Renal pelvis (tissue), 4 donors: Measurements from ENCODE around the gene TMEM178B. TPM values are rescaled to one million over a fixed set of nuclear protein-coding genes. Genes with fewer than 3 reads are reported as not detected.
"Not testable (repeated sequence)": the region's sequence is repeated elsewhere in the genome, so short reads cannot be mapped to it uniquely, and the experiment has no call there.

ENCODE experiments used
- DNase-seq: peaks from one replicate; pipeline ENCODE4 v3.0.0-alpha.2; 2013
- polyA plus RNA-seq, 3 donors: library from polyadenylated mRNA; unstranded; fragments of 120-200 nt; gene quantifications; one replicate each; pipeline ENCODE4 v1.2.1, GENCODE V29; 2013; ENCODE audit not compliant: insufficient read length in 3 of 3

TMEM178B gene
- polyA plus RNA-seq, 3 donors: 0.27 to 0.38 (median 0.34) TPM

DNA sequence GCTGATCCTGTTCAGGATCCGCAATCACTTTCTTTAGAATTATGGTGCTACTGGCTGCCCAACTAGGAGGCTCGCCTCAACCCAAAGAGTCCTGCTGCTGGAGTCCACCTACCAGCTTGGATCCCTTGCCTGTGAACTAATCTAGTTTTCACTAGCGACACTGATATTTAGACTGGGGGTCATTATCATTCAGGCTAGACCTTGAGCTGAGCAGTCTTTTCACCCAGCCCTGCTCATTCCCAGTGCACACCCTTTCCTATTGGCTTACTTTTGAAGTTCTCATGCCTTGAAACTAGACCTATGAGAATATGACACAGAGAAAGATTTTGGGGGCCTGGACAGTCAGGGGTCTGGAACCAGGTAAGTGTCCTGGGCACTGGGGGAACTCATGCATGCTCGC is 107.9 kb downstream of the TMEM178B start:
- DNase-seq: no peak

DNA sequence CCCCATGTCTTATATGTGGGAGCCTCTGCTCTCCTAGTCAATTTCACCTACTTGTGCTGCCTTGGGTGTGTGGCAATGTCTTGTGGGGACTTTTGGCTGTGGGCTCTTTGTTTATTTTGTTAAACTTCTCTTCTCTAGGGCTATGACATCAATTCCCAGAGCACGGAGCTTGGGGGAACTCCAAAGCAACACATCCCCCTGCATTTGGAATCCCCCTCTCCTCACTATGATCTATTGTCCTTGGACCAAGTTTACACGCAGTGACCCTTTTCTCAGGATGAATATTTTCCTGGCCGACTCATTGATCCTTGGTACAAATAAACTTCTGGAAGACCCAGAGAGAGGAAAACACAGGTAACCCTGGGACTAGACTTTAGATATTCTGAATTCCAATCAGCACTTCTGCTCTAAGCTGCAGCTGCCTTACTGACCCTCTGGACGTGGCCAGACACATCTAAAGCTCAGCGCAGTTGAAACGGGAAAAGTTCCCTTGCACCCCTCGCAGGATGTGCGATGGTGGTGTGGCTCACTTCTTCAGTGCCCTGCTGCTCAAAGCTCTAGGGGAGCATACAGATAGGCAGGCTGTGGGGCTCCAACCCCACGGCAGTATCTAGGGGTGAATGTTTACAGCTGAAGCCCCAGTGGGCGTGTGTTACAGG is 110.8 kb downstream of the TMEM178B start:
- DNase-seq: no peak

DNA sequence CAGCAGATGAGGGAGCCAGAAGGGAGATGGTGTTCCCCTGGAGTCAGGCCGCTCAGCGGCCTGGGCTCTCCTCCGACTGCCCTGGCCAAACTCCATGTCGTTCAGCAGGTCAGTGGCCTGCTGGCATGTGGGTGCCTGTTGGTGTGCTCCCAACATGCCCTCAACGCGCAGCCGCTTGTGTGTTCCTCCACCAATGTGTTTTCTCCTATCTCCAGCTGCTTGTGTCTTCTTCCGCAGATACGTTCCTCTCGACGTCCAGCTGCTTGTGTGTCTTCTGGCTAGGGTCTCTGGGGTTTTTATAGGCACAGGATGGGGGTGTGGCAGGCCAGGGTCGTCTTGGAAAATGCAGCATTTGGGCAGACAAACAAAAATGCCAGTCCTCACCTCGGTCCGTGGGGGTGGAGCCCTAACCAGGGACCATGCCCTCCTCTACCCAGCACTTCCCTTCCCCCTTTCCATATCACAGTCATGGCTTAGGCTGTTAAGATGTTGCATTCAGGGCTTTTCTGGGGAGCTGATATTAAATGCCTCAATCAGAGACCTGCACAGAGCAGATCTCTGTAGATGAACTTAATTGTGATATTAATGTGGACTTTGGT is 111.6 kb downstream of the TMEM178B start:
- DNase-seq: no peak

DNA sequence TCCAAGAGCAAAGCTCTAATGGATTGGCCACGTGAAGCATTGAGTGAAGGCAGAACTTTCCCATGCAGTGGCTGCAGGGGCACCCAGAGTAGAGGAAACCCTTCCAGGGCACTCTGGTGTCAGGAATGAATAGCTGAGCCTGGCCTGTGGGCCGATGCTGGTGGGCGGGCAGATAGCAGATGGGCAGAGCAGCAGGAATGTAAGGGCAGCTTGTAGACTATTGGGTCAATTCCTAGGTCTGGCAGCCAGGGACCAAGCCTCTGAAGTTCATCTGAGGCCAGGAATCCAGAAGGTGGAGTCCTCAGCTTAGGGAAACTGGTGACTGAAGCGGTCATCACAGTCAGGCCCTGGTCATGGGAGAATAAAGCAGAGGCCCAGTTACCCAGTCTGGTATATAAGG is 115.4 kb downstream of the TMEM178B start:
- no peak for DNase-seq

DNA sequence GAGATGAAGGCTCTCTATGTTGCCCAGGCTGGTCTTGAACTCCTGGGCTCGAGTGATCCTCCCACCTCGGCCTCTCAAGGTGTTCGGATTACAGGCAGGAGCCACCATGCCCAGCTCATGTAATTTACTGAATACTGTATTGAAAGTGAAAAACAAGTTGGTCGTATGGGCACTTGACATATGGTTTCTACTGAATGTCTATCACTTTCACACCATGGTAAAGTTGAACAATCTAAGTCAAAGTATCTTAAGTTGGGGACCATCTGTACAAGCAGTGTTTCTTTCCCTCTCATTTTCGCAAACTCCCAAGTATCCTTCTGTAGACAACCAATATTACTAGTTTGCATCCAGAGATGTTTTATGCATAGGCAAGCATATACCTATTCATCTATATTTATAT is 116.6 kb downstream of the TMEM178B start:
- no peak for DNase-seq

DNA sequence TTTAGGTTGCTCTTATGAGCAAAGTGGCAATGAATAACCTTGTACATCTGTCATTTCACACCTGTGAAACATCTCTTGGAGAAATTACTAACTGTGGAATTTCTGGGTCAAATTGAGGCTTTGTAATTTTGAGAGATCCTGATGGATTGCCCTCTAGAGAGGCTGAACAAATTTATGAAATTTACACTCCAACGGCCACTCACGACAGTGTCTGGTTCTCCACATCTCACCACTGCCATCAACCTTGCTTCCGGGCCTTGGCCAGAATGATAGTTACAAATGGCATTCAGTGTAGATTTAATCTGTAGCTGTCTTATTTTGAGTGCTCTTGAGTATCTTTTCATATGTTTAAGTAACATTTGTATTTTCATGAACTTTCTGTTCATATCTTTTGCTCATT is 117.4 kb downstream of the TMEM178B start:
- DNase-seq: no peak

DNA sequence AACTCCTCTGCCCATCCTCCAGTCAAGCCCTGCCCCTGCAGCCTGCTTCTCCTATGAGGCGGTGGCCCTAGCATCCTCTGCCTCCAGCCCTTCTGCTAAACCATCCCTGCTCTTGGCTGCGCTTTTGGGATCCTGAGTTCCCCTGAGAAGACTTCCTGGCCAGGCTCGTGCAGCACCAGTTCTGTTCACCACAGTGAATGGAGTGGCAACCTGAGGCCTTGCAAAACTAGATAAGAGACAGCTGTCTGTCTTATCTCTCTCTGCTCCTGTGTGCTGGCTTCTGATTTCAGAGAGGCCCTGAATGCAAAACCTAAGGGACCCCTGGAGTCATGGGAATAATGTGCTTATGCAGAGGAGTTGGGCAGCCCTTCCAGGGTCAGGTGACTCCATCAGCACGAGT is 119.2 kb downstream of the TMEM178B start:
- DNase-seq: no peak

DNA sequence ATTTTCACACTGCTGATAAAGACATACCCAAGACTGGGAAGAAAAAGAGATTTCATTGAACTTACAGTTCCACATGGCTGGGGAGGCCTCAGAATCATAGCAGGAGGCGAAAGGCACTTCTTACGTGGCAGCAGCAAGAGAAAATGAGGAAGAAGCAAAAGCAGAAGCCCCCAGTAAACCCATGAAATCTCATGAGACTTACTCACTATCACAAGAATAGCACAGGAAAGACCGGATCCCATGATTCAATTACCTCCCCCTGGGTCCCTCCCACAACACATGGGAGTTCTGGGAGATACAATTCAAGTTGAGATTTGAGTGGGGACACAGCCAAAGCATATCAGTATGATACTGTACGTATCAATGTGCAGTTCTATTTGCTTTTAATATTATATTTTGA is 121.9 kb downstream of the TMEM178B start:
- not testable (repeated sequence) for DNase-seq

DNA sequence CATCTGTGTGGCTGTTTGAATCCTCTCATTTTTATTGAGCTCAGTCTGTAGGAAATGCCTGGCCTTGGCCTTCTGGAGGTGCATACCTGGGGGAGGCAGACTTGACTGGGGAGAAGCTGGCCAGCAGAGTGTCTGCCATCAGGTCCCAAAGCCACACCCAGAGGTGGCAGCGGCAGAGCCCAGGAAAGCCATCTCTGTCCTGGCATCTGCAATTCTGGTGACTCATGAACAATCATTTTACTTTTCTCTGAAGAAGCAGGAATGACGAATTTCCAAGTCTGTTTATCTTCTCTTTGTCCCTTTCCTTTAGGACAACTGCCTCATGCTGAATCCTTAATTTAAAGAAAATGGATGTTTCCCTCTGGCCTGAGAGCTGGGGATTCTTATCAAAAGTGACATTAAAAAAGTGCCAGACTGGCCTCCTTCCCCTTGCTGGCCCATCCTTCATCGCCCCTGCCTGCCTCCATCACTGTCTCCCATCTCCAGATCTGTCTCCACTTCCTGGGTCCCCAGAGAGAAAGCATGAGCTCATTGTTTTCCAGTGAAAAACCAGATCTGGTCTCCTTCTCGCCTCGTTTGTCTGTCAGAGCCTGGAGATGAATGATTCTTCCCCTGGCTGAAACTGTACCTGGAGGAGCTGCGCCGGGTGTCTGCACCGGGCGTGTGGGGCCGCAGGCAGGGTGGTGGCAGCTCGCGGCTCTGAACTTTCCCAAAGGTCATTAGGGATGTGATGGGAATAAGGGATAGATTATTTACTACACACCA is 124.5 kb downstream of the TMEM178B start:
- DNase-seq: peak; percentile 24

DNA sequence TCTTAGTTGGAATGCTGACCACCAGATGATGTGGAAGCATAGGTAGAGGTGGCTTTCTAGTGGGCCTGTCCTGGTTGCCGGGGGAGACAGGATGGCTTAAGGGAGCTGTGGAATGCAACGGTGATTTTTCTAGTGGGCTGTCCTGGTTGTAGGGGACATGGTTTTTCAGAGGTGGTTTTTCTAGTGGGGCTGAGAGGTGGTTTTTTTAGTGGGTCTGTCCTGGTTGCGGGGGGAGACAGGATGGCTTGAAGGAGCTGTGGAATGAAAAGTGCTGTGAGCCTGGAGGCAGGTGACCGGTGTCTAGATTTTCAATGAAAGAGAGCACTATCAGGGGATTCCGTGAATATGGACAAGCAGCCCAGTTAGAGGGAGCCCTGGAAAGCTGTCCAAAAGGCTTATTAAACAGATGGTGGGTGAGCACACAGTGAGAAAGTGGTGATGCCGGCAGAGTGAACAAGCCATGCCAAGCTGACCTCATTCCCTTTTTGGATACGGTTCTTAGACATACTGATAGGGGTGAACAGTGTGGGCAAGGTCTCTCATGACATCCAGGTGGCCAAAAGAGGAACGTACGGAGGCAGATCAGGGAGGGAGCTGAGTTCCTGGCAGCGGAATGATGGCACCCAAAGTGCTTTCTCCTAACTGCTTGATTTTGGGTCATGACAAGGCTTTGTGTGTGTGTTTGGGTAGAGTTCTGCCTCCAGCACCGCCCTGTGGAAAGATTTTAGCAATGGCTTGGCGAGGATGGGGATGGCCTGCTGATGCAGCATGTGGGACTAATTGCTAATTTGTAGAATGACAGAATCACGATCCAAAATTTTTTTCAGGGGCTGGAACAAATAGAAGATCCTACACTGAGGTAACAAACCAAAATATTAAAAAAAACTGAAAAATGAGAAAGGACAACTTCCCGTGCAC is 126.6 kb downstream of the TMEM178B start:
- DNase-seq: no peak

DNA sequence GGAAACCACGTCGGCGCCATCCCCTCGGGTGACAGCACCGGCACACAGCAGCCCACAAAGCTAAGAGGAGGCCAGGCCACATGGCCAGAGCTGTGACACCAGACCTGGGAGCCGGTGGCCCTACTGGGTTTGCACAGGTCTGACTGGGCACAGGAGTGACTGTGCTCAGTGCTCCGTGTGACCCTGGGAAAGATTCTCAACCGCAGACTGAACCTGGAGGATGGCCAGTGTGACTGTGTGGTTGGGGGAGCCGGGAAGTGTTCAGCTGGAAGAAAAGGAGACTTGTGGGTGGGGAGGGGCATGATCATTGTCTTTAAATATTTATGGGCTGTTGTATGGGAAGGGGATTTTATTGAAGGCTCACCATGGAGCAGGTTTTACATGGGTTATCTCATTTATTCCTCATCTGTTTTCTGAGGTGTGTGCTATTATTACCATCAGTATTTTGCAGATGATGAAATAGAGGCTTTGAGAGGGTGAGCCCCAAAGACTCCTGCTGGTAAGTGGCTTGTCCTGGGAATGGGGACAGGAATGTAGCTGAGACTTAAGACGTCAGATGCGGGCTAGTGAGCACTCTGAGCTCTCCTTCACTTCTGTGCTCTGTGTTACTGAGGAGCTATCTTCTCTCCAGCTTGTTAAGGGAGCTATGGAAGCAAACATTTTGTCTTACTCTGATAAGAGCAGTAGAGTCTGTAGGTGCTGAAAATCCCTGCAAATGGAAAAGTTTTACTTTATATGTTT is 127.5 kb downstream of the TMEM178B start:
- no peak for DNase-seq

DNA sequence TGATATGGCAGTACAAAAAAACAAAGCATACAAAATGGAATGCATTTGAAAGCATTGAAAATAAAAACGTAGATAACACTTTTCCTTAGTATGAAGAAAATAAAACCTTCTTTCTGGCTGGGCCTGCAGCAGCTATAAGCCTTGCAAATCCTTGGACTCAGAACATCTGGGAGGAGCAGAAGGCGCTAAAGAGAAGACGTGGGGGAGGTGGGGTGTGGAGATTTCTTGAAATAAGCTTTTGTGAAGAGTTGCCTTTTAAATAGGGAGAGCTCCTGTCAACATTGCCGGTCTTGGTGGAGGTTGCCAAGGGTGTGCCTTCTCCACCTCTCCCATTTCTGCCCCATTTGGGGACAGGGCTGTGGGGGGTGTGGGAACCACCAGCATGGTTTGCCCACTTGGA is 128.7 kb downstream of the TMEM178B start:
- DNase-seq: no peak

DNA sequence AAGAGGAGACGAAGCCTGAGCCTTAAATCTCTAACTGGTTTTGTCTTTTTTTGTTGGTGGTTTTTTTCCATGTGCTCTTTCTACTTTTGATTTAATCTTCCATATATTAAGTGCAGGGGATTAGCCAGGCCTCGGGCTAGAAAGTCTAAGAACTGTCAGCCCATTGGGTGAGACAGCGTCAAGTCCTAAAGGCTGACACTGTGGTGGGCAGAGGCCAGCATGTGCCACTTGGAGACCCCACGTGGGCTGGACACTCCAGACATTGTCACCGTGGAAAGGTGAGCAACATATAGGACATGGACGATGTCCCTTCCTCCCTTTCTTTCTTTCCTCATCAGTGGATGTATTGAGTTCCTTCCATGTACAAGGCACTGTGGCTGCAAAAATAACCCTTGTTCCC is 129.3 kb downstream of the TMEM178B start:
- DNase-seq: no peak

DNA sequence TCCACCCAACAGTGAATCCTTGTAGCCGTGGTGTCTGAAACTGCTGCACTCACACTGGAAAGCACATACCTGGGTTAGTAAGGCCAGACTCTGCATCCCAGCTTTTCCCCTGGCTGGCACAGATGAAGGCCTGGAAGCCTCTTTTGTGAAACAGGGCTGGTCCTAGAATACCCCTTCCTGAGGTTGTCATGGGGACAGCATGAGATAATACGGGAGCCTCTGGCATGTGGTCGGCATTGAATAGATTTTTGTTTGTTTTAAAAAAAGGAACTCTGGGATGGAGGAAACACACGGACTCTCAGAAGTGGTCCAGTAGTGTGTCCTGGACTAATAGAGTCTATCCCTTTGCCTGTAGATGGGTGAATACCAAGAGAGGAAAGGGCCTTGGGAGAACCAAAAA is 129.7 kb downstream of the TMEM178B start:
- DNase-seq: no peak

DNA sequence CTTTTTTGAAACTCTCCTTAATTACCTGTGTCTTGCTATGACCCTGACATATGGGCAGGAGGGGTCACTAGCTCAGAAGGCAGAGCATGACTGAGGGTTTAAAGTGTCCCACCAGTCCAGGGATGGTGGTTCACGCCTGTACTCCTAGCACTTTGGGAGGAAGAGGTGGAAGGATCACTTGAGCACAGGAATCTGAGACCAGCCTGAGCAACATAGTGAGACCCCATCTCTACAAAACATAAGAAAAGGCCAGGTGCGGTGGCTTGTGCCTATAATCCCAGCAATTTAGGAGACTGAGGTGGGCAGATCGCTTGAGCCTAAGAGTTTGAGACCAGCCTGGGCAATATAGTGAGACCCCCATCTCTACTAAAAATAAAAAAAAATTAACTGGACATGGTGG is 133.8 kb downstream of the TMEM178B start:
- DNase-seq: no peak

DNA sequence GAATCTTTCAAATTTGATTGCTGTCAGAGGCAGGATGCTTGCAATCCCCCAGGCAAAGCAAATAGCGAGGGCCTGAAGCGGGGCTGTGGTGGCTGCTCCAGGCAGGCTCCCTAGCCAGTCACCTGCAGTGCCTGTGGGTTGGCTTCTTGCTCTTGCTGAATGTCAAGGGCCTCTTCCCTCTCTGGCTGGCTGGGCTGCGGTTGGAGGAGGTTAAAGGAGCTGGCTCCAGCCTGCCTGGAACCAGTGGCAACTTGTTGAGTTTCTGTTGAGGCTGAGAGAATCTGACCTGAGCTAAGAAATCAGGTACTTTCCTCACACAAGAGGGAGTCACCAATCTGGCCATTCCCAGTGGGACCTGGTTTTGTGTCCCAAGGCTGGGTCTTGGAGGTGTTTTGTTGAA is 134.7 kb downstream of the TMEM178B start:
- DNase-seq: no peak

DNA sequence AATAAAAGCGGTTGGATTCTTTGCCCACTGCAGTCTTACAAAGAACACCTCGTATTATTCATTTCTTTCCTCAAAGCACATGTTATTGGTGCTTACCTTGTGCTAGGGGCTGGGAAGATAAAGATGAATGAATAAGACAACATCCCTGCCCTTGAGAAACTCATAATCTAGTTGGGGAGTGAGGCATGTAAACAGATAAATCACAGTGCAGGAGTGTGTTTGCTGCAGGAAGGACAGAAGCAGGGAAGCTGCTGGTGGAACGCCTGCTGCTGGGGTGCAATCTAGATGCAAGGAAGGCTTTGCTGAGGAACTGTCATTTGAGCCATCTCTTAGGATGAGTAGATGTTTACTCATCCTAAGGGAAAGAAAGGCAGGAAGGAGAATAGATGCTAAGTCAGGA is 135.6 kb downstream of the TMEM178B start:
- no peak for DNase-seq

DNA sequence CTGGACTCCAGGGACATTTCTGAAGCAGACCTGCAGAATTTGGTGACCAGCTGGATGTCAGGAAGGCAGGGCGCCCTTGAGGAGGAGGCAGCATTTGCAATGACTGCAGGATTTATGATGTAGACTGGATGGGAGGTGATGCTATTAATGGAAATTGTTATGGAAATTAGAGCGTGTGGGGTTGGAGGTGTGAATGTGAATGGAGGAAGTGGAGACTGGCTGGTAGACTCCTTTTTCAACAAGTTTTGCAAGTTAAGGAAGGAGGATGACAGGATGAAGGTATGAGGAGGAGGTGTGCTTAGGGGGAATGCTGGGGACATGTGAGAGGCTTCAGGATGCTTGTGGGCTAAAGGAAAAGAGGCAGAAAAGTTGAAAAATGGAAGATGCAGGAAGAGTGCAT is 137.0 kb downstream of the TMEM178B start:
- DNase-seq: no peak

DNA sequence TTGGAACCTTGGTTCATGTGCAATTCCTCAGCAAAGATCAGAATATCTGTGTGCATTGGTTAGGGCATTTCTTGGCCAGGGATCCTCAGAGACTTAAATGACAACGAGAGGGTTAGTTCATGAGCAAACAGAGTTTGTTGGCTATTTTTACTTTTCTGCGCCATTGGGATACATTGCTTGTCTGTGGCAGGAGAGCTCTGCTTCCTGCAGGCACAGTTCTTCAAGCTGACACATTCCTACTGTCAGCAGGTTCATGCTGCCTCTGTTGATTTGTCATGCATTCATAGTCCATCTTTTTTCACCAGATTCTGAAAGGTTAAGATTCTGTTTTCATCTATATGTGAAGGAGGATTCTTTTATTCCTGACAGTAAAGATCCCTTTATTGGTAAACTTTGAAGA is 139.4 kb downstream of the TMEM178B start:
- DNase-seq: no peak

DNA sequence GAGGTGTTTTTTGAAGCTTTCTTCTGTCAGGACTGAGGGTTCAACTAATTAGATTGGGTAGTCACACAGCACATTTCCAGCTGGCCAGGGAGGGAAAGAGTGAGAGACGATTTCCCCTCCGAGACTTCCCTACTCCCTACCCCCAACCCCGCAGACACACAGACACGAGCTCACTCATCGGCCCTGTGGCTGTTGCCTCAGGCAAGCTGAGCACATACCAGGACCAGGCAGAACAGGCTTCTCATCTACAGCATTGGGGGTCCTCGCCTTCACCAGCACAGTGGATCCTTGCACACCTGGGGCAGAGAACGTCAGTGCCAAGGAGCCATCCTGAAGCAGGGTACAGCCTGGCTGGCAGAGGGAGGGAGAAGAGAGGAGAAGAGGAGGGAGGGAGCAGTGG is 144.1 kb downstream of the TMEM178B start:
- no peak for DNase-seq

DNA sequence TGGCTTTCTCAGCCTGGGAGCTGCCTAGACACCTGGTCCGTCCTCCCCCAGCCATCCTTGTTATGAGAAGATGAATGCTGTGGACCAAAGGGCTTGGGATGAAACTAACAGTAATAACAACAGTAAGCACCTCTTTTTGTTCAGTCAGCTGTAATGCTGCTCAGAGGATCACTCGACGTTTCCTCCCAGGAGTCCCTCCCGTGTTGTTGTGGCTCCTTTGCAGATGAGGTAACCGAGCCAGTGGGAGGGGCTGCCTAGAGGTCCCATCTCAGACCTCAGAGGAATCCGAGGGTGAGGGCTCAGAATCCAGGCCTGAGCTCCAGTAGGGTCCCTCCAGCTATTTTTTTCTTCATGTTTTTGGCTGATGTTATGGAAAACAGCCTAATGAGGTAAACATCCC is 145.1 kb downstream of the TMEM178B start:
- DNase-seq: no peak
